NCI-H1092 treated with DMSO at 0.1 percent for 48 hours (cell line): ENCODE measurements around the gene TULP4.
"Not testable (repeated sequence)": the region's sequence is repeated elsewhere in the genome, so short reads cannot be mapped to it uniquely, and the experiment has no call there.

Source experiments
- DNase-seq: peaks from one replicate; lab custom pipeline; 2025; lab: John Stamatoyannopoulos, UW

TULP4 gene

DNA sequence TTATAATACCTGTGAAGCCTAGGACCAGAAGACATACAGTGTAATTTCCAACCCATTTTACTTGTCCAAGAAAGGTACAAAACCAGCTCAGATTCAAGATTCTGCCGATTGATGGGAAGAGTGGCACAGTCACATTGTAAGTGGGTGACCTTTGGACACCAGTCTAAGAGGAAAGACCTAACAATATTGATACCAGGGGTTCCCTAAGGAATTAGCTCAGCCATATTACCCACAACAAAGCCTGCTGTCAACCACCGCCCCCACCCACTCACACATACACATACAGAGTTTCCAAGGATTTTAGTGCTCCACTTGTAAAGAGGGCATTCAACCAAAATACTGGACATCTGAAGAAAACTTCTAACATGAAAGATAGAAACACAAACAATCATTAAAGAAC, 219.7 kb downstream of the TULP4 start:
- DNase-seq, result no peak

DNA sequence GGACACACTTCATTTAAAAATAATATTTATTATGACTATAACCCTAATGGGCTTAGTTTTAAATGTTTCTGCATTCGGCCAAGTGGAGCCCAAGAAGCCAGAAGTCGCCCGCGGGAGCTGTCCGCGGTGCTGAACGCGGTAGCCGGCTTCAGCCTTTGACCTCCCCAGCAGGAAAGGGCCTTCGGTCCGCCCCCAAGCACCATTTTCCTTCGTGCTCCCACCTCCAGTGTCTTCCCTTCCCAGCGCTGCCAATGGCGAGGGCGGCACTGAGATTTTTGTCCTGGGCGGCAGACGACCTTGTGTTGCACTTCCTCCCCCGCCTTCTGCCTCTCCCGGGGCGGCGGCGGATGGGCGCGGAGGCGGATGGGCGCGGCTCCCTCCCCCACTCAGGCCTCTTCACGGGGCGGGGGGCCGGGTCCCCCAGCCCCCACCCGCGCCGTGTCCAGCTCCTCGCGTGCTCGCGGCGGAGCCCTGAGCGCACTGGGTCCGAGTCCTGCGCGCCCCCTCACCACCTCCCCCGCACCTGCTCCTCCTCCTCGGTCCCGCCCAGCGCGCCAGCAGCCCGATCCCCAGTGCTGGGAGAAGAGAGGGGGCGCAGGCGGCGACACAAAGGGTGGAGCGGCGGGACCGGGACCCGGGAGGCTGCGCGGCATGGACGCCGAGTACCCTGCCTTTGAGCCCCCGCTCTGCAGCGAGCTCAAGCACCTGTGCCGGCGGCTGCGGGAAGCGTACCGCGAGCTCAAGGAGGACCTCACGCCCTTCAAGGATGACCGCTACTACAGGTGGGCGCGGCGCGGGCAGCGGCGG, 224.0 kb downstream of the TULP4 start:
- peak; percentile 80 for DNase-seq

DNA sequence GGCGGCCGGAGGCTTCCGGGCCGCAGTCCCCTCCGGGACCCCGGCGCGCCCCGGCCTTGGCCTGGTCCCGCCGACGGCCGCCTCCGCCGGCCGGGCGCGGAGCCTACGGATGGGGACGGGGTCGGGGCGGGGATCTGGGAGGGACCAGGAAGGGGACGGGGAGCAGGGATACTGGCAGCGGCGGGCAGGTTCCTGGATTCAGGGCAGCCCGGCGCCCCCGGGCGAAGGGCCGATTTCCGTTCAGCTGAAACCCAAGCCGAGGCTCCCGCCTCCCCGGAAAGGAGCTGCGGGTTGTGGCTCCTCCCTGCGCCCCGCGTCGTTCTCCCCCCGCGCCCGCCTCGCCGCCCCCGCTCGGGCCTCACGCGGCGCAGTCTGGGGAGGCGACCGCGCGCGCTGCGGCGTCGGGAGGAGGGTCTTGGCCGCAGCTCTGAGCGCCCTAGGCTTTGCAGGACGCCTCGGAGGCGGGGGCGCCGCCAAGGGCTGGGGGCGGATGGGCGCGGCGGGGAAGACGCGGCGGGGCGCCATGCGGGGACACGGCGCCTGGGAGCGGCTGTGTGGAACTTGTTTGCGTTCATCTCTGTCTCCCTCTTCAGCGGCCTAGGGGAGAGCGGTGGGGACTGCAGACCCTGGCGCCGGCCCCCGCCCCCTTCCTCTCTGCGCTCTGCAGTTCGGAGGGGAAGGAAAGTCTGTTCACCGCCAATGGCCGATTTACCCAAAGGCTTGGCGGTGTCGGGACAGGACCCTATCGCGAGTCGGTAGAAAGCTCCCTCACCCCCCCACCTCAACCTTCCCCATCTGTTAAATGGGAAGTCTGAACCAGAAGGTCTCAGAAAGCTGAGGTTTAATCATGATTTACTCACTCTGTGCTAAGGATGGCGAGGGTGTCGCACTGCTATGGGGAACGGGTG, 224.9 kb downstream of the TULP4 start:
- DNase-seq, result peak; percentile 82

DNA sequence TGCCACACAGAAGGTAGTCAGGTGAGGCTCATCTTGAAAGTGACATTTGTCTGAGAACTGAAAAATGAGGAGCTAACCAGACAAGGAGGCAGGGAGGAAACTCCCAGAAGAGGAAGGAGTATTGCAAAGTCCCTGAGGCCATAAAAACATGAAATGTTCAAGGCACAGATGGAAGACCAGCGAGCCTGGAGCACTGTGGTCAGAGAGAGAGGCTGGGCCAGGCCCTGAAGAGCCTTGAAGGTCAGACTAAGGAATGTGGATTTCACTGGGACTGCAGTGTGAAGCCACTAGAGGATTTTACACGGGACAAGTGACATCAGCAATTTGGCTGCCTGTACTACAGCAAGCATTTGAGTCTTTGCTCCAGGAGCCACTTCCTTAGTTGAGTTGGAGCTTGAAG, 226.5 kb downstream of the TULP4 start:
- no peak for DNase-seq

DNA sequence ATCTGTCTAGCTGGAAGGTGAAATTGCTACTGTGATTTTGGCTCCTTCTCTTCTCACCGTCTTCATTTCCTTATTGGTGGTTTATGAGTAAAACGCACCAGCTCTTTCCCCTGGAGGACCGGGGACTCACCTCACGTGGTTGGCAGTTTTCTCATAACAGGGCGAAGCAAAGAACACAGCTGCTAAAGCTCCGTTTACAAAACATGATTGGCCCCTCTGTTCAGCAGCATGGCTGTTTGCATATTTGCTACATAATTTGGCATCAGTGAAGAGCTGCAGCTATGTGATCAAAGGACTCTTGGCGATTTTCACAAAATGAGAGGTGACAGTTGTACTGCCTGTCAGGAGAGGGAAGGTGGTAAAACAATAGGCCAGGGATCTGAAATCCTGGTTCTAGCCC, 227.1 kb downstream of the TULP4 start:
- DNase-seq, result no peak

DNA sequence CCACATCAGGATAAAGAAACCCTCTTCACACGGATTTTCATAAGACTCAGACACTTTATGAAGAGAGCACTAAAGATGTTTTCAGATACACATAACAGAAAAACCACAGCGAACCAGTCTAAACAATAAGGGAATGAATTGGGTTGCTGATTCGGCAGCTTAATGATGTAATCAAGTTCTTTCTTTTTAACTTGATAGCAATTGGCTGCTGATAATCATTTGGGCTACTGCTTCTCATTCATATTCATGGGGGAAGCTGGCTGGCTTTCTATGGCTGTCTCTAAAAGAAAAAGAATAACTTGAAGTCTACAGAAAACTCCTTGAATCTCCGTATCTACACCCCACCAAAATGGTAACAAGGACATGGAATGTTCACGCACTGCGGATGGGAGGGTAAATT, 227.6 kb downstream of the TULP4 start:
- DNase-seq, result no peak

DNA sequence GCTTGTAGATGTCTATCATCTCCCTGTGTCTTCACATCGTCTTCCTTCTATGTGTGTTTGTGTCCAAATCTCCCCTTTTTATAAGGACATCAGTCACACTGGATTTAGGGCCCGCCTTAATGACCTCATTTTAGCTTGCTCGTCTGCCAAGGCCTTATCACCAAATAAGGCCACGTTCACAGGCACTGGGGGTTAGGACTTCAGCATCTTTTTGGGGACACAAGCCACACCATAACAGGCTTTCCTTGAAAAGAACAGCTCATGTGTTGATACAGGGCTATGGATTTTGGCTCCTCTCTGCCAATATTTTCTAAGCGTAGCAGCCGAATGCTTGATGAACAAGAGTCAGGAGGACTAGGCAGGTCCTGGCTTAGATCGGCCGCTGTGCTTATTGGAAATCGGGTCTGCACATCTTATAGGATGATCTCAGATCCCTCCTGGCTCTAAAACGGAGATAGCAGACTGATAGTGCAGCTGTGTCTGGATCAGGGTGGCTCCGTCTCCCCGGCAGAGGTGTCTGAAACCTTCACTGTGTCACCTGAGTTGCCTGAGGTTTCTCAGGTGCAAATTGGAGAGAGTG, 231.4 kb downstream of the TULP4 start:
- no peak for DNase-seq

DNA sequence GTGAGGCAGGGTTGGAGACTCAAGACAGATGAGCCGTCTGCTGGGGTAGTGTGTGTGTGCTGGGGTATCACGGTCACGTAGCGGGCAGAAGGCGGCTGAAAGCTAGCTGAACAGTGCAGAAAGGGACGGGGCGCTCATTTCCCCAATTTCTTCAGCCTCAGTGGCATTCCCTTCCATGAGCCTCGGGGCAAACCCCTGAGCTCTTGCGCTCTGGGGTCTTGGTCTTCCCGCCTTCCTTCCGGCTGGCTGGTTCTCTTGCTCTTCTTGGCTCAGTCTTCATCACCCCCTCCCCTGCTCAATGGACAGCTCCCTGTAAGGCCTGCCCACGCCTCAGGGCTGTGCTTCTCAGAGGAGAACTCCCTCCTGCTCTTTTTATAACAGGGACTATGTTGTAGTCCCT, 232.2 kb downstream of the TULP4 start:
- no peak for DNase-seq

DNA sequence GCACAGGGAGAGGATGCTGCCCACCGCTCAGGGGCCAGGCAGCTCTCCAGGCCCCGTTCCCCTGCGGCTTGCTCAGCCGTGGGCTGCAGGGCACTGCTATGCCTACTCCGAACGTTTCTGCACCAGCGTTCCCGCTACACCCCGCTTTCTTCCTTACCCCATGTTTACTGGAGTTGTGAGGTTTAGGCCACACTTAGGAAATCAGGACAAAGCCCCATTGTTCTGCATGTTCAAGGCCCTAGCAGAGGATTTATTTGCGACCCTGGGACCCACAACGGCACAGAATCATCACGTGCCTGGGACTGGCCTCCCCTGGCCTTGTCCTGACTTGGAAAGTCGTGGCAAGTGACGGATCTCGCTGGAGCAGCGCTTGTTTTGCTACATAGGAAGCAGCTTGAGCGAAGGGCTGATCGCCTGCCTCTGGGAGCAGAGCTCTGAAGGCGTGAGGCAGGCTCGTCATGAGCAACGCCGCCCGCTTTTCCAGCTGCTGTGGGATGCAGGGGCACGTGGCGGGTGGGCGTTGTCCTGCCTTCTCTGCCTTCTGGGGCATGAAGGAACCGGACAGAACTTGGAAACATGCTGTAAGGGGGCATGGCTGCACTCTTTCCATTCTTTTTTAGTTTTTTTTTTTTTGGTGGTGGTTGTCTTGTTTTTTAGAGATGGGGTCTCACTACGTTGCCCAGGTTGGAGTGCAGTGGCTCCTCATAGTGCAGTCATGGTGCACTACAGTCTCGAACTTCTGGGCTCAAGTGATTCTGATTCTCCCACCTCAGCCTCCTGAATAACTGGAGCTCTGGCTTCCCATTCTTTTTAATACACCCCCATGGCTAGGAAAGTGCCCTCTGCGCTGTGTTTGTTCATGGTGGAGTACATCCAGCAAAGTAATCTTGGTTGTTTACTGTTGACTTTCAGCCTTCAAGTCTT, 233.0 kb downstream of the TULP4 start:
- no peak for DNase-seq

DNA sequence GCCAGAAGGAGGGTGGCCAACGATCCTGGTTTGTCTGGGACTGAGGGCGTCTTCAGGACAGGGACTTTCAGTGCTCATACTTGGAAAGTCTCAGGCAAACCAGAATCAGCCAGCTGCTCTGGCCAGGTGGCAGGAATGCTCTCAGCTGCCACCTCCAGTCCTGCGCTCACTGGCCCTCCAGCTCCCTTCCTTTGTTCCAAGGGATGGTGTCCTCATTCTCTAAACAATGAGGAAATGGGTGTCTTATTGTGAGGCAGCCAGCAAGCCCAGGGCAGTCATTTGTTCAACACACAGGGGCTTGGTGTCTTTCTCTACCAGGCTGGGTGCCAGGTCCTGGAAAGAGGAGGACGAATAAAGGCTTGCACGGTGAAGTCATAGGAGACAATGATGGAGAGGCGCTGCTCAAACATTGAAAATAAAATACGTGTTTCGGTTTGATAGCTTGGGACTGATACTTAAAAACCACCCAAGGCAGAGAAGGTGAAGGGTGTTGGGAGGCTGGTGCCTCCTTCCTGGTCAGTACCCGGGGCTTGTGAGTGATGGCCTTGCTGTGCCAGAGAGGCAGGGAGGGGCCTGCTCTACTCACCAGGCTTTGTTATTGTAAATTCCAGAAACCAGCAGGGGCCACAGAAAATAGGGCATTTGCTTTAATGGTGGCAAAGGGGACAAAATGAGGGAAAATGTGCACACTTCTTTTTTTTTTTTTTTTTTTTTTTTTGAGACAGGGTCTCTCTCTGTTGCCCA, 236.3 kb downstream of the TULP4 start:
- peak; percentile 95 for DNase-seq

DNA sequence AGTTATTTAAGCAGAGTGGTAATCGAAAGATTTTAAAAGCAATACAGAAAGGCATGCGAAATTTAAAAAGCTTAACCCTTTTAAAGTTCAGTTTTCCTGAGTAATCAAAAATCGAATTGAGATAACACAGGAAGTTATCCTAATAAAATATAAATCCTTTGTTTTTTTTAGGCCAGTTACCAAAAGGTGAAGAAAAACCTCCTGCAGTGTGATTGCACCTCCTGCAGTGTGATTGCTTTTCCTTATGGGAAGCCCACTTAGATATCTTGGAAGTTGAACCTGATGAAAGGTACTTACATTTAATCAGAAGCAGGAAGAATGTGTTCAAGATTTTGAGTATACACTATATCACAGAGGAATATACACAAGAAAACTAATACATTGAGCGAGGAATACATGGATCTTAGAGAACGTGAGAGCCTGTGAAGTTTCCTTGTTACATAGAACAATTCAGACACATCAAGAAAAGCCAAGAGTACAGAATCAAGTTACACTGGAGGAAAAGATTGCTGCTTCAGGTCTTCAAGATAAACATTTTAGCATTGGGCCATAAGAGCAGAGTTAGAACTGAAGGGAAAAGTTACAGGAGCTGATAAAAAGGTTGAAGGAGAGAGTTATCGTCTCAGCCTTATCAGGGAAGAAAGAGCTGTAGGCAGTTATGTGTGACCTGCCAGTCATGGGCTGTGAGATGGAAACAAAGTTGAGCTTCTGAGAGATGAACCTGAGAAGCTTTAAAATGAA, 240.0 kb downstream of the TULP4 start:
- no peak for DNase-seq

DNA sequence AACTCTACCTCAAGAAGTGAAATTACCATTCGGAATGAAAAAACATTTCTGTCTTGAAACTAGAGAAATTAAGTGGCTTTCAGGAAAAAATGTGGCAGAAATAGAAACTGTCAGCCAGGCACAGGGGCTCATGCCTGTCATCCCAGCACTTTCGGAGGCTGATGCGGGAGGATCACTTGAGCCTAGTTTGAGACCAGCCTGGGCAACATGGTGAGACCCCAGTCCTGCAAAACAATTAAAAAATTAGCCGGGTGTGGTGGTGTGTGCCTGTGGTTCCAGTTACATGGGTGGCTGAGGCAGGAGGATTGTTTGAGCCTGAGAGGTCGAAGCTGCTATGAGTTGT, 240.5 kb downstream of the TULP4 start:
- DNase-seq, result no peak

DNA sequence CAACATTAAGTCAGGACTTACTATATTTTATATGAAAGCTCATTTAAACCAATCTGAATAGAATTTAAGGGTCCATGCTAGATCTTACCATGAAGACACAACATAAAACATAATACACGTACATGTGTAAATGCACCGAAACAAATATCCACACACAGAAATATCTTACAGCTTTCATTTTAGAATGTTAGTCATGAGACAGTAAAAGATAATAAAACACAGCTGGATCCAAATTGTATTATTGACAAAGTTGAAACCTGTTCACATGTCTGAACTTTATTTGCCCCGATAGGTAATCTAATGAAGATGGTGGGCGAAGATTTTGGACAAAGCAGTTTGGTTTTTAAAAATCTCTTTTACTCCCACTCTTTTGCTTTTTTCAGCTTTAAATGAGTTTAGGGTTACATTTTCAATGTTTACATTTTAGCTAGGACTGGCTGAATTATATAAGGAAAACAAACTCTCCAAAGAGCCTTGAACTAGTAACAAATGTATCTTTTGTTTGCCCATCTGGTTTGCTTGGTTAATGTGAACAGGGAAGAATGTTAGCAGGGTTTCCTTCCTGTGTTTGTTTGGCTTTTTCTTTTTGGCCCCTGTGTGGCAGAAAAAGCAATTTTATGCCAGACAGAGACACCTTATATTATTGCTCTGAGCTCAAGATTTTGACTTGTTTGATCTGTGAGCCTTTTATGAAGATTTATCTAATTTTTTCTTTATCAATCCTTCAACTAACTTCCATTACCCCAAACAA, 242.5 kb downstream of the TULP4 start:
- peak; percentile 46 for DNase-seq

DNA sequence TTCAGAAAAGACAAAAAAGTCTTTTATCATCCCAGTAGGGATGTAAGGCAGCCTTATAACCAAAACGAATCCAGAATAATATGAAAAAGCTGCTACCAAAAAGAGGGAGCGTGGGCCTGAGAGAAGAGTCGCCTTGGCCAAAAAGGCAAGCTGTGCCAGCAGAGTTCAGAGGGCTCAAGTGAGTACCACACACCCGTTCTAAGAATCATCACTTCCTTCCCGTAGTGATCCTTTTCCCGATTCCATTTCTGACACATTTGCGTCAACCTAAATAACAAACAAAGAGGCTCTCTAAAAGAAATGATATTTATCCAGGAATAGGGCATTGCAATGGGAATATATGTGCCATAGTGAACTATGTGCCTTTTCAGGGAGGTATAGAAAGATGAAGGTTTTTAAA, 243.8 kb downstream of the TULP4 start:
- DNase-seq, result no peak

DNA sequence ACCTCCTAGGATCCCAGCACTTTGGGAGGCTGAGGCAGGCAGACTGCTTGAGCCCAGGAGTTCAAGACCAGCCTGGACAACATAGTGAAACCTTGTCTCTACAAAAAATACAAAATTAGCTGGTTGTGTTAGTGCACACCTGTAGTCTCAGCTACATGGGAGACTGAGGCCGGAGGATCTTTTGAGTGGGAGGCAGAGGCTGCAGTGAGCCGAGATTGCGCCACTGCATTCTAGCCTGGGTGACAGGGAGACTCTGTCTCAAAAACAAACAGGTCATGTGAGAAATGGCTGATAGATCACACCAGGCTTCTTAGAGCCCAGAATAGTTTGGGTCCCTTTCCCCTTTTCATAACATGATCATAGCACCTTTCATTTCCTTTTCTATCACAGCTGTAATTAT, 244.8 kb downstream of the TULP4 start:
- DNase-seq, result not testable (repeated sequence)

DNA sequence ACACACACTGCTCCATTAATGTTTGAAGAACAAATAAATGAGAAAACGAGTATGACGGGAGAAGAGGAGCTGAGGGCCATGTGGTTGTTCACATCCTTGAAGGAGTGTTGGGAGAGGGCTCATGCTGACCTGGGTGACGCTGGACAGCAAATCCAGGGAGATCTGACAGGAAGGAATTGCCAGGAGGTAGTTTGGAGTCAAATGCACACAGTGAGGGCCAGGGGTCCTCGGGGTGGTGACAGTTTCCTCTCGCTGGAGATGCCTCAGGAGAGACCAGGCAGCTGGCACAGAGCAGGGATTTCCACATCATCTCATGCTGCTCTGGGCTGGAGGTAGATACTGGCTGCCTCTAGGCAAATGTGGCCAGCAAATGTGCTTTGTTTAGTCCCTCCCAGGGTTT, 245.7 kb downstream of the TULP4 start:
- DNase-seq, result peak; percentile 29

DNA sequence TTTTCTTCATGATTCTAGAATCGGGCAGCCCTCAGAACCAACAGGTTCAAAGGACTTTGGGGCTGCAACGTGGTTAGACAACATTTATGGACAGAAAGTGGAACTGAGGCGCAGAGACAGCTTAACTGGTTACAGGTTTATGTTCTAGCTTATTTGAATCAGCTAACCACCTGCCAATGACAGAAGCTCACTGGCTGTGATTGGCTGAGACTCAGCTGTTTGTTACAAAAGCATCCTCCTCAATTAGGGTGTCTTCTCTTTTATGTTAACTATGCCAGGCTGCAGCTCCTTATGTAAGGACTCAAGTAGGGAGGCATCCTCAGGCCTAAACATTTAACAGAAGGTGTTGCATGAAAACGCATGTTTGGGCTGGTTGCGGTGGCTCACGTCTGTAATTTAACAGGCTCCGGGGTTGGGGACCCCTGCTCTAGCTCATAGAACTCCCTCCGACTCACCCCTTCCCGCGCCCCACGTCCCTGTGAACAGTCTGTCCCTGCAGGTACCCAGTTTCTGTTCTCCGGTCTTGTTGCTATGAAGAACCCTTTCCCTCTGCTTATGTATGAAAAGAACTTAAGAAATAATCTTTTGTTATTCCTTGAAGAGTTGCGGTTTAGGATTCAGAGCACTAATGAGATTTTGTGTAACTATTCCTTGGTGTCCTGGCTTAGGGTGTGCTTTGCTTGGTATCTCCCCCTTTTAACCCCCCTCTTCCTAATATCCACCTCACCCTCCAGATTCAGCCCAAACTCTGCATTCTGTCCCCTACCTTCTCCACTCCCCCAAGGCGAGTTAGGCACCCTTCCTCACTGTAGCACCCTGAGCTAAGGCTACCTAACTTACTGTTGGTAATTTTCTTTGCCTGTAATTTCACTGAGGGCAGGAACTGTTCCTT, 246.4 kb downstream of the TULP4 start:
- no peak for DNase-seq

DNA sequence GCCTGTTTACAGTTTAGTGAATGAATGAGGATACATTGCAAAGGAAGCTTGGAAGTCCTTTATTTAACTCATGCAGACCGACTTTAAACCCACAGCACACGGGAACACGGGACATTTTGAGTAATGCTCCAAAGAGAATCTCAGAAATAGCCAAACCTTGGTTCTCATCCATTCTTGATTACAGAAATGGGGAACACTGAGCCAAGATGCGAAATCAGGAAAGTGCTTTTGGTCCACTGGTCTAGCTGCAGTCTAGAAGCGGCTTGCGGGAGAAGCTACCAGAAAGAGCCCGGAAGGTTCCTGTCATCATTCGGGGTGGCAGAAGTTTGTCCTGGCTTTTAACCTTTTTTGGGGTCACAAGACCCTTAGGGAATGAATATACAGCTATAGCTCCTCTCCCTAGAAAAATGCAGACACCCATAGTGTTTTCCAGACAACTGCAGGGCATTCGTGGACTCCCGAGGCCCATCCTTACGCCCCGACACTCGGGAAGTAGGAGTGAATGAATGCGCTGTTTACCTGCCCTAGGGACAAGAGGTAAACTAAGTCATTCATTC, 247.2 kb downstream of the TULP4 start:
- DNase-seq, result no peak
